ENCODE measurements around the gene GNB4. TPM values are rescaled to one million over a fixed set of nuclear protein-coding genes. Genes with fewer than 3 reads are reported as not detected.

Gene GNB4
- polyA plus RNA-seq, 1 donor from 2014 or later, result 42.8 TPM

GRCh38 chr3:179493260-179493659 lies 42.0 kb upstream of the GNB4 start:
- H3K79me2 ChIP-seq (replicated peaks; ENCODE audit: insufficient read depth, low read length), result no peaks in the 10 kb centered on the region
- H4K20me1 ChIP-seq (ENCODE audit: insufficient read depth), result no peaks in the 10 kb centered on the region
- no peak overlapping the region for H3K9ac ChIP-seq (ENCODE audit: low read length)
- no peaks in the 10 kb centered on the region for H3K27me3 ChIP-seq (ENCODE audit: insufficient read depth, low read depth, low read length)
- no peak for TF ChIP-seq RAD21 (conservative IDR thresholded peaks at IDR 0.05)
- no peak for TF ChIP-seq SMC3 (conservative IDR thresholded peaks at IDR 0.05; ENCODE audit: poor library complexity)
- no peak for TF ChIP-seq POLR2AphosphoS5 (IDR thresholded peaks at IDR 0.05)
- TF ChIP-seq EZH2 (IDR thresholded peaks at IDR 0.05; ENCODE audit: borderline replicate concordance, insufficient read depth, low read length, poor library complexity, severe bottlenecking), result no peak
- no peak for TF ChIP-seq REST (IDR thresholded peaks at IDR 0.05; ENCODE audit: borderline replicate concordance)
- no peak overlapping the region for H3K4me3 ChIP-seq (ENCODE audit: low read length)
- no peaks in the 10 kb centered on the region for H3F3A ChIP-seq (ENCODE audit: insufficient read depth, low read length, poor library complexity, severe bottlenecking)
- peaks cover 13% of the 10 kb centered on the region for H3K9me3 ChIP-seq (ENCODE audit: low read length)
- no peaks in the 10 kb centered on the region for H3K9me2 ChIP-seq (ENCODE audit: insufficient read depth, low read length)
- no peaks in the 10 kb centered on the region for H3K36me3 ChIP-seq (ENCODE audit: insufficient read depth, low read length)
- no peak overlapping the region for H2AFZ ChIP-seq (ENCODE audit: low read depth, low read length)
- H3K27ac ChIP-seq (ENCODE audit: low read length), result no peak overlapping the region
- H3K4me2 ChIP-seq (ENCODE audit: low read length), result no peak overlapping the region

GRCh38 chr3:179488213-179488612 lies 36.9 kb upstream of the GNB4 start:
- H3K36me3 ChIP-seq (ENCODE audit: insufficient read depth, low read length), result no peaks in the 10 kb centered on the region
- no peak overlapping the region for H3K9ac ChIP-seq (ENCODE audit: low read length)
- H4K20me1 ChIP-seq (ENCODE audit: insufficient read depth), result no peaks in the 10 kb centered on the region
- H3K27me3 ChIP-seq (ENCODE audit: insufficient read depth, low read depth, low read length), result no peaks in the 10 kb centered on the region
- H2AFZ ChIP-seq (ENCODE audit: low read depth, low read length), result no peak overlapping the region
- no peak overlapping the region for H3K4me2 ChIP-seq (ENCODE audit: low read length)
- no peak overlapping the region for H3K4me3 ChIP-seq (ENCODE audit: low read length)
- no peaks in the 10 kb centered on the region for H3K9me2 ChIP-seq (ENCODE audit: insufficient read depth, low read length)
- H3F3A ChIP-seq (ENCODE audit: insufficient read depth, low read length, poor library complexity, severe bottlenecking), result no peaks in the 10 kb centered on the region
- H3K79me2 ChIP-seq (replicated peaks; ENCODE audit: insufficient read depth, low read length), result no peaks in the 10 kb centered on the region
- peaks cover 10% of the 10 kb centered on the region for H3K9me3 ChIP-seq (ENCODE audit: low read length)
- no peak for TF ChIP-seq EP300 (conservative IDR thresholded peaks at IDR 0.05; ENCODE audit: poor library complexity, severe bottlenecking)
- no peak for TF ChIP-seq REST (IDR thresholded peaks at IDR 0.05; ENCODE audit: borderline replicate concordance)
- TF ChIP-seq SMC3 (conservative IDR thresholded peaks at IDR 0.05; ENCODE audit: poor library complexity), result no peak
- TF ChIP-seq CTCF (IDR thresholded peaks at IDR 0.05; ENCODE audit: poor library complexity, severe bottlenecking), result no peak
- H3K27ac ChIP-seq (ENCODE audit: low read length), result no peak overlapping the region
